Measurements from ENCODE around the gene PTPRG. TPM values are rescaled to one million over a fixed set of nuclear protein-coding genes. Genes with fewer than 3 reads are reported as not detected.

PTPRG gene
- total RNA-seq, 2 experiments from 2014 or later: 0.03 to 0.05 TPM

GRCh38 chr3:61522060-61522459, 39.3 kb upstream of the PTPRG start:
- ChIA-PET POLR2A (no interaction called here), CTCF (interaction anchor here (1.1 kb wide), 1 partner anchor 8 kb away, joined by 3 read pairs; no protein-coding TSS in a partner anchor)
- Histone ChIP-seq H3K4me1 (ENCODE audit: insufficient read depth, low read length) (no peaks in the 10 kb centered on the region), H3K27ac (ENCODE audit: low read depth in 1 of 2, low read length in 2 of 2) (no peak overlapping the region), H3K36me3 (ENCODE audit: insufficient read depth, low read length) (no peaks in the 10 kb centered on the region), H3K9me3 (ENCODE audit: control insufficient read depth in 1 of 2, insufficient read depth in 1 of 2, low read length in 2 of 2) (no peaks in the 10 kb centered on the region), H3K4me3 (ENCODE audit: low read length) (no peak overlapping the region), H3K27me3 (ENCODE audit: control insufficient read depth in 1 of 2, insufficient read depth in 2 of 2, low read length in 2 of 2) (no peaks in the 10 kb centered on the region)
- no peak for TF ChIP-seq CTCF (IDR thresholded peaks at IDR 0.05)
- Mint-ChIP-seq H3K36me3 (ENCODE audit: low read depth) (no peaks in the 10 kb centered on the region), H3K27ac (no peak overlapping the region), H3K27me3 (peaks cover 4% of the 10 kb centered on the region), H3K4me1 (ENCODE audit: low read depth) (no peaks in the 10 kb centered on the region), H3K4me3 (no peak overlapping the region), H3K9me3 (no peaks in the 10 kb centered on the region)
- intact Hi-C loops (cut with DNase I, micrococcal nuclease): no loop called here
- ATAC-seq (ENCODE audit: poor library complexity): no peak
- DNase-seq: no peak

GRCh38 chr3:61522626-61523025, 38.7 kb upstream of the PTPRG start:
- Mint-ChIP-seq H3K27ac (no peak overlapping the region), H3K9me3 (no peaks in the 10 kb centered on the region), H3K4me1 (ENCODE audit: low read depth) (no peaks in the 10 kb centered on the region), H3K27me3 (peaks cover 4% of the 10 kb centered on the region), H3K36me3 (ENCODE audit: low read depth) (no peaks in the 10 kb centered on the region), H3K4me3 (no peak overlapping the region)
- Histone ChIP-seq H3K27me3 (ENCODE audit: control insufficient read depth in 1 of 2, insufficient read depth in 2 of 2, low read length in 2 of 2) (no peaks in the 10 kb centered on the region), H3K27ac (ENCODE audit: low read depth in 1 of 2, low read length in 2 of 2) (no peak overlapping the region), H3K4me3 (ENCODE audit: low read length) (no peak overlapping the region), H3K4me1 (ENCODE audit: insufficient read depth, low read length) (no peaks in the 10 kb centered on the region), H3K9me3 (ENCODE audit: control insufficient read depth in 1 of 2, insufficient read depth in 1 of 2, low read length in 2 of 2) (no peaks in the 10 kb centered on the region), H3K36me3 (ENCODE audit: insufficient read depth, low read length) (no peaks in the 10 kb centered on the region)
- ChIA-PET POLR2A (no interaction called here), CTCF (no interaction called here)
- no peak for ATAC-seq (ENCODE audit: poor library complexity)
- no peak for TF ChIP-seq CTCF (IDR thresholded peaks at IDR 0.05)
- intact Hi-C loops (cut with DNase I, micrococcal nuclease): no loop called here
- DNase-seq: no peak

GRCh38 chr3:61524933-61525332, 36.4 kb upstream of the PTPRG start:
- no peak for TF ChIP-seq CTCF (IDR thresholded peaks at IDR 0.05)
- H3K4me1 ChIP-seq (ENCODE audit: insufficient read depth, low read length): no peaks in the 10 kb centered on the region
- H3K27me3 ChIP-seq (ENCODE audit: control insufficient read depth in 1 of 2, insufficient read depth in 2 of 2, low read length in 2 of 2): no peaks in the 10 kb centered on the region
- no peaks in the 10 kb centered on the region for H3K9me3 ChIP-seq (ENCODE audit: control insufficient read depth in 1 of 2, insufficient read depth in 1 of 2, low read length in 2 of 2)
- Mint-ChIP-seq H3K4me3 (no peak overlapping the region), H3K9me3 (no peaks in the 10 kb centered on the region), H3K27me3 (no peaks in the 10 kb centered on the region), H3K4me1 (ENCODE audit: low read depth) (no peaks in the 10 kb centered on the region), H3K36me3 (ENCODE audit: low read depth) (no peaks in the 10 kb centered on the region), H3K27ac (no peak overlapping the region)
- intact Hi-C loops (cut with DNase I, micrococcal nuclease): no loop called here
- DNase-seq (no peak), ATAC-seq (ENCODE audit: poor library complexity) (no peak)
- H3K4me3 ChIP-seq (ENCODE audit: low read length): no peak overlapping the region
- no peaks in the 10 kb centered on the region for H3K36me3 ChIP-seq (ENCODE audit: insufficient read depth, low read length)
- CTCF ChIA-PET: no interaction called here
- no peak overlapping the region for H3K27ac ChIP-seq (ENCODE audit: low read depth in 1 of 2, low read length in 2 of 2)
- POLR2A ChIA-PET: no interaction called here

All from CD4-positive, alpha-beta T cell (primary cell).